Adrenal gland (tissue), 12 donors: ENCODE measurements around the gene CGB3. TPM values are rescaled to one million over a fixed set of nuclear protein-coding genes. Genes with fewer than 3 reads are reported as not detected.

Source experiments
- DNase-seq, 7 donors: peaks; one replicate each; pipeline ENCODE4 v3.0.0-alpha.2; 2019 to 2020
- H3K27ac ChIP-seq, 5 donors: fragments of 200-600 bp; sonication (generic) in 4 of 5; 1 replicate in 3 of 5; 2 replicates in 2 of 5; pipeline versions ENCODE4 v1.5.1 to v1.8.0; 2016 to 2020; ENCODE audit warnings: mild to moderate bottlenecking in 1 of 5
- H3K27me3 ChIP-seq: fragments of 200-600 bp; 2 replicates; pipeline ENCODE4 v1.8.0; 2021
- H3K36me3 ChIP-seq, 2 donors: fragments of 200-600 bp; replicated peaks in 1 of 2; 1 replicate in 1 of 2; 2 replicates in 1 of 2; pipeline versions ENCODE4 v1.5.1 to v1.8.0; 2018 to 2022
- H3K4me1 ChIP-seq, 2 donors: fragments of 200-600 bp; replicated peaks in 1 of 2; 1 replicate in 1 of 2; 2 replicates in 1 of 2; pipeline versions ENCODE4 v1.5.1 to v1.8.0; 2018 to 2021
- H3K4me3 ChIP-seq, 4 donors: fragments of 200-600 bp; sonication (generic) in 3 of 4; one replicate each; pipeline ENCODE4 v1.5.1; 2016 to 2018
- H3K9me3 ChIP-seq, 3 donors: fragments of 200-600 bp; sonication (generic) in 1 of 3; replicated peaks in 1 of 3; 1 replicate in 2 of 3; 2 replicates in 1 of 3; pipeline versions ENCODE4 v1.5.1 to v1.8.0; 2016 to 2021
- POLR2A ChIP-seq, 2 donors: fragments of 450-650 bp; IDR thresholded peaks; one replicate each; pipeline ENCODE4 v1.6.1; 2017; ENCODE audit warnings: antibody characterized with exemption in 2 of 2, mild to moderate bottlenecking in 2 of 2, moderate library complexity in 1 of 2
- WGBS, 4 donors: extraction: QIAGEN DNeasy Blood & Tissue Kit in 2 of 4; methylation state at CpG; one replicate each; pipeline versions ENCODE4 v1.1.5 to v1.1.7; 2013 to 2017; 5-methylcytosine and 5-hydroxymethylcytosine counted together
- intact Hi-C, 2 donors: fragments of 100-400 bp; cut with DNase I; formaldehyde crosslinking; loops; one replicate each; pipeline versions ENCODE4 v1.14.1 to v1.15.0; 2022 to 2023
- polyA plus RNA-seq, 3 donors: library from polyadenylated mRNA; stranded (reverse); fragments of 200-250 nt in 2 of 3; fragments of 350-450 nt in 1 of 3; fragmentation: Illumina TruSeq in 1 of 3; extraction: RNeasy Lipid Tissue Mini Kit (QIAGEN cat#74804) in 1 of 3; gene quantifications; one replicate each; pipeline ENCODE4 v1.2.3, GENCODE V29; 2013 to 2014
- total RNA-seq, 9 donors: library from RNA; depleted of rRNA in 4 of 9; stranded (reverse); fragments of >200 nt in 4 of 9; fragments of 120-200 nt in 1 of 9; fragmentation: NEBNext Ultra II Directional in 1 of 9; extraction: Animal tissue kit (Norgen Biotek cat#: 25700) in 1 of 9; gene quantifications; one replicate each; pipeline versions ENCODE4 v1.1.0 to v1.2.4, GENCODE V29; 2013 to 2023
- TF ChIP-seq, protein P1 (sequence below), 6 experiments: fragments of 450-650 bp in 4 of 6; fragments of 200-600 bp in 2 of 6; sonication (generic) in 1 of 6; IDR thresholded peaks; 1 replicate in 5 of 6; 2 replicates in 1 of 6; pipeline versions ENCODE4 v1.5.1 to v1.8.0; 2016 to 2021; ENCODE audit warnings: antibody characterized with exemption in 6 of 6, mild to moderate bottlenecking in 2 of 6, moderate library complexity in 1 of 6
- donor health status: healthy with polysubstance abuse.
- donor health status: Bipolar disorder and iron deficiency.
- donor health status: DM: yes; HTN: yes; CAD: no.
- donor health status: DM: no; HTN: no; CAD: no.
- donor health status: DM: no; HTN: no; CAD: no.
- donor health status: DM: yes; HTN: yes; CAD: no.

CGB3 gene
- total and polyA plus RNA-seq, 12 donors = not detected

- WGBS, 4 donors = 77 to 82% (median 79%) methylated on average over 21 to 32 of the region's 32 CpGs
These were observed 9.8 kb downstream of the CGB3 start for GRCh38 chr19:49014123-49014869.

GRCh38 chr19:49011194-49011593 lies 12.9 kb downstream of the CGB3 start:
- Histone ChIP-seq H3K27ac (no peak overlapping the region), H3K9me3 (no peaks in the 10 kb centered on the region), H3K27me3 (no peaks in the 10 kb centered on the region), H3K4me3 (no peak overlapping the region), H3K36me3 (peaks cover 0 to 44% of the 10 kb centered on the region in 2 donors), H3K4me1 (no peaks in the 10 kb centered on the region)
- 84 to 97% (median 88%) methylated on average over 7 to 17 of the region's 17 CpGs for WGBS, 4 donors
- no peak for DNase-seq
- TF ChIP-seq, protein P1, sequence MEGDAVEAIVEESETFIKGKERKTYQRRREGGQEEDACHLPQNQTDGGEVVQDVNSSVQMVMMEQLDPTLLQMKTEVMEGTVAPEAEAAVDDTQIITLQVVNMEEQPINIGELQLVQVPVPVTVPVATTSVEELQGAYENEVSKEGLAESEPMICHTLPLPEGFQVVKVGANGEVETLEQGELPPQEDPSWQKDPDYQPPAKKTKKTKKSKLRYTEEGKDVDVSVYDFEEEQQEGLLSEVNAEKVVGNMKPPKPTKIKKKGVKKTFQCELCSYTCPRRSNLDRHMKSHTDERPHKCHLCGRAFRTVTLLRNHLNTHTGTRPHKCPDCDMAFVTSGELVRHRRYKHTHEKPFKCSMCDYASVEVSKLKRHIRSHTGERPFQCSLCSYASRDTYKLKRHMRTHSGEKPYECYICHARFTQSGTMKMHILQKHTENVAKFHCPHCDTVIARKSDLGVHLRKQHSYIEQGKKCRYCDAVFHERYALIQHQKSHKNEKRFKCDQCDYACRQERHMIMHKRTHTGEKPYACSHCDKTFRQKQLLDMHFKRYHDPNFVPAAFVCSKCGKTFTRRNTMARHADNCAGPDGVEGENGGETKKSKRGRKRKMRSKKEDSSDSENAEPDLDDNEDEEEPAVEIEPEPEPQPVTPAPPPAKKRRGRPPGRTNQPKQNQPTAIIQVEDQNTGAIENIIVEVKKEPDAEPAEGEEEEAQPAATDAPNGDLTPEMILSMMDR (IDR thresholded peaks at IDR 0.05) = no peak
- TF ChIP-seq POLR2A (IDR thresholded peaks at IDR 0.05) = no peak
- intact Hi-C loops = no loop called here

More at GRCh38 chr19:49014123-49014869, 9.8 kb downstream of the CGB3 start:
- DNase-seq = peak; percentile 41 to 68 (median 63)
- no peaks in the 10 kb centered on the region for H3K27me3 ChIP-seq
- no peaks in the 10 kb centered on the region for H3K9me3 ChIP-seq
- no peak overlapping the region for H3K4me3 ChIP-seq
- peaks cover 0 to 27% of the 10 kb centered on the region in 2 donors for H3K36me3 ChIP-seq
- no peak for TF ChIP-seq POLR2A (IDR thresholded peaks at IDR 0.05)
- TF ChIP-seq, protein P1 (IDR thresholded peaks at IDR 0.05) = no peak
- H3K4me1 ChIP-seq = peaks cover 3 to 19% of the 10 kb centered on the region in 2 donors
- intact Hi-C loops = no loop called here
- H3K27ac ChIP-seq = no peak overlapping the region

DNA sequence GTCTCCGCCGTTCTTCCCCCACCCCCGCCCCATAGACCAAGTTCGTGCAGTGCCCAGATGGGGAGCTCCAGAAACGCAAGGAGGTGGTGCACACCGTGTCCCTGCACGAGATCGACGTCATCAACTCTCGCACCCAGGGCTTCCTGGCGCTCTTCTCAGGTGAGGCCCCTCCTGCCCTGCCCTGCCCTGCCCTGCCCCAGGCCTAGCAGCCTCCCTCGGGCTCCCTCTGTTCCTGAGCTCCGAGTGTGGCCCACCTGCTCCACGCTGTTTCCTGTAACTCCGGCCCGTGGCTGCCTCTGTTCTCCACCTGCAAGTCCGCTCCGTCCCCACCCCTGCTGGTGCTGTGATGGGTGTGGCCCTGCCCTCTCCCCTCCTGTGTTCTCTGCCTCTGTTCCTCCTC lies 13.7 kb downstream of the CGB3 start:
- H3K27ac ChIP-seq = no peak overlapping the region
- TF ChIP-seq, protein P1 (IDR thresholded peaks at IDR 0.05) = no peak
- no peak for TF ChIP-seq POLR2A (IDR thresholded peaks at IDR 0.05)
- WGBS, 4 donors = 84 to 91% (median 90%) methylated on average over 12 to 18 of the region's 18 CpGs
- DNase-seq = no peak
- no peaks in the 10 kb centered on the region for H3K4me1 ChIP-seq
- peaks cover 0 to 52% of the 10 kb centered on the region in 2 donors for H3K36me3 ChIP-seq
- intact Hi-C loops = no loop called here
- H3K27me3 ChIP-seq = no peaks in the 10 kb centered on the region
- H3K9me3 ChIP-seq = no peaks in the 10 kb centered on the region
- H3K4me3 ChIP-seq = no peak overlapping the region

GRCh38 chr19:49009828-49010227 lies 14.3 kb downstream of the CGB3 start:
- peaks cover 0 to 58% of the 10 kb centered on the region in 2 donors for H3K36me3 ChIP-seq
- no peak for DNase-seq
- no peaks in the 10 kb centered on the region for H3K4me1 ChIP-seq
- no peak overlapping the region for H3K27ac ChIP-seq
- H3K27me3 ChIP-seq = no peaks in the 10 kb centered on the region
- 94 to 100% (median 94%) methylated on average over 7 to 18 of the region's 18 CpGs for WGBS, 4 donors
- TF ChIP-seq, protein P1 (IDR thresholded peaks at IDR 0.05) = no peak
- TF ChIP-seq POLR2A (IDR thresholded peaks at IDR 0.05) = no peak
- intact Hi-C loops = no loop called here
- no peaks in the 10 kb centered on the region for H3K9me3 ChIP-seq
- H3K4me3 ChIP-seq = no peak overlapping the region
